ENCODE results near the gene VTCN1.

GRCh38 chr1:117114877-117115276 lies 95.8 kb downstream of the VTCN1 start:
- TF ChIP-seq CTCF (IDR thresholded peaks at IDR 0.05) (no peak), POLR2A (IDR thresholded peaks at IDR 0.05) (no peak), EP300 (IDR thresholded peaks at IDR 0.05) (no peak)

All from ovary (tissue), 3 donors.